ENCODE data around the gene DISC1.

DNA sequence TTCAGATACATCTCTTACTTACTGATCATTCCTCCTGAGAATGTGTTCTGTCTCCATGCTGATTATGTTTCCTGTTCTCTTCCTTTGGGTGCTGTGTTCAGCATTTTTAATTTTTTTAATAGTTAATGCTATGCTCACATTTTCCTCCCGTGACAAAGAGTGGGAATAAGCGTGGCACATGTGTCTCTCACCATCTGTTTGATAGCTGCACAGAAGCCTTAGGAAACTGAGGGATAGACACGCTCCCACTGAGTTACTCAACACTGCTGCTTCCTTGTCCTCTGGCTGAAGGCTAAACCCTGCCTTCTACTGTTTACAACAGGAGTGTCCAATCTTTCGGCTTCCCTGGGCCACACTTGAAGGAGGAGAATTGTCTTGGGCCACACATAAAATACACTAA lies 264.2 kb downstream of the DISC1 start:
- TF ChIP-seq POLR2A (IDR thresholded peaks at IDR 0.05), result no peak
- no peak for TF ChIP-seq CTCF (IDR thresholded peaks at IDR 0.05)
